Iris pigment epithelial cell (primary cell): Measurements from ENCODE around the gene GRSF1.
"Not testable (repeated sequence)": the region's sequence is repeated elsewhere in the genome, so short reads cannot be mapped to it uniquely, and the experiment has no call there.

Source experiments
- DNase-seq: peaks from one replicate; pipeline ENCODE4 v3.0.0-alpha.2; 2011; ENCODE audit warnings: low read depth

GRSF1 gene

DNA sequence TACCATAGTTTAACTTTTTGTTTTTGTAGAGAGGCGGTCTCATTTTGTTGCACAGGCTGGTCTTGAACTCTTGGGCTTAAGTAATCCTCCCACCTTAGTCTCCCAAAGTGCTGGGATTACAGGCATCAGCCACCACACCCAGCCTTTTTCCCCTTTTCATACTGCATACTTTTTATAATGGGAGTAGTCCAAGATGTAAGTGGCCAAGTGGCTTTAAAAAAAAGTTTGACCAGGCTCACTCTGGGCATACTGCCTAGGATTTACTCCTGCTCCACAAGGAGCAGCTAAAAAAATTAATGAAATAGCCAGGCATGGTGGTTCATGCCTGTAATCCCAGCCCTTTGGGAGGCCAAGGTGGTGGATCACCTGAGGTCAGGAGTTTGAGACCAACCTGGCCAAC is 6.0 kb downstream of the GRSF1 start:
- DNase-seq, result no peak

DNA sequence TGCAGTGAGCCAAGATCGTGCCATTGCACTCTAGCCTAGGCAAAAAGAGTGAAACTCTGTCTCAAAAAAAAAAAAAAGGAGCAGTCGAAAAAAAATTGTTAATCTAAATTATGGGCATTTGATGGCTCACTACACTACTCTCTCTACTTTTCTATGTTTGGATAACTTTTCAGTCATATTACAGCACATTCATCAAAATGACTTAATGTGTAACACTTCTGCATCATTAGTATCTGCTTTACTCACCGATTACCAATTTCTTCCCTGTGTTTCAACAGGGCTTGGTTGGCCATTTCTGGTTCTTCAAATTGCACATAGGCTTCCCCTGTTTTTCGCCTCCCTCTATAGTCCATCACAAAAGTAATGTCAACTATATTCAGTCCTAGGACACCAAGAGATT is 8.4 kb downstream of the GRSF1 start:
- no peak for DNase-seq

GRCh38 chr4:70830054-70830453 is 9.6 kb downstream of the GRSF1 start:
- DNase-seq, result no peak

DNA sequence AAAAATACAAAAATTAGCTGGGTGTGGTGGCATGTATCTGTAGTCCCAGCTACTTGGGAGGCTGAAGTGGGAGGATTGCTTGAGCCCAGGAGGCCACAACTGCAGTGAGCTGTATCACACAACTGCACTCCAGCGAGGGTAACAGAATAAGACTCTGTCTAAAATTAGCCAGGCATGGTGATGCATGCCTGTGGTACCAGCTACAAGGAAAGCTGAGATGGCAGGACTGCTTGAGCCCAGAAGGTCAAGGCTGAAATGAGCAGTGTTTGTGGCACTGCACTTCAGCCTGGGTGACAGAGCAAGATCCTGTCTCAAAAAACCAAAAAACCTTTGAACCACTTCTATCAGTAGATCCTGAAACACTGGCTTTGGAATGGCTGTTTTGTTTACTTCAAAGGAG is 10.2 kb downstream of the GRSF1 start:
- DNase-seq, result no peak

GRCh38 chr4:70829015-70829414 is 10.7 kb downstream of the GRSF1 start:
- no peak for DNase-seq

DNA sequence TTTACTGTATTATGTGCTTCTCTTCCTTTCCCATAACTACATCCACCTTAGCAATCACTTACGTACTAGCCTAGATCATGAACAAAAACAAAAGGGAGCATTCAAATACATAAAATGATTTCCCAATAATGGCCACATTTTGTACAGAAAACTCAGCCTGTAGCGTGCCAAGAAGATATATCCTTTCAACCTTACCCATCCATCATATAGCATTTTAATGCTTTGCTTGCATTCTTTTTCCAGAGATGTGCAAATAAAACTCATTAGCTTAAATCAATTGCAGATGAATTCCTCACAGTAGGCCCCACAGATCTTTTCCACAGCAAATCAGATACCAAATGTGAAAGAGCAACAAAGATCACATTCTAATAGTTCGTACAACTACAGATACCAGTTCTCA is 20.8 kb downstream of the GRSF1 start:
- no peak for DNase-seq

GRCh38 chr4:70818173-70818855 is 21.4 kb downstream of the GRSF1 start:
- no peak for DNase-seq

- no peak for DNase-seq
Measured at GRCh38 chr4:70816894-70817293, 22.8 kb downstream of the GRSF1 start.

DNA sequence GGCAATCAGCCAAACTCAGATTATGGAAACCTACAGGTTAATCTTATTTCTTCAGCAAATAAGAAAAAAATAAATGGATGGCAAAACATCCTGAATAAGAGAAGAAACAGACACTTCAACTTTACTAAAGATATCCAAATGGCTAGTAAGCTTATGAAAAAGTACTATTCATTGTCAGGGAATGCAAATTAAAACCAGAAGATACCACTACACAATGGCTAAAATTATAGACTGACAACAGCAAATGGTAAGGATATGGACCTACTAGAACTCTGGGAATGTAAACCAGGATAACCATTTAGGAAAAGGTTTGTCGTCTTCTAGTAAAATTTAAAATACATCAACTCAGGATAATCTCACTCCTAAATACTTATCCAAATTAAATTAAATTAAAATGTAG is 24.3 kb downstream of the GRSF1 start:
- DNase-seq, result no peak

- DNase-seq, result no peak
Measured at GRCh38 chr4:70808151-70808550, 31.5 kb downstream of the GRSF1 start.

DNA sequence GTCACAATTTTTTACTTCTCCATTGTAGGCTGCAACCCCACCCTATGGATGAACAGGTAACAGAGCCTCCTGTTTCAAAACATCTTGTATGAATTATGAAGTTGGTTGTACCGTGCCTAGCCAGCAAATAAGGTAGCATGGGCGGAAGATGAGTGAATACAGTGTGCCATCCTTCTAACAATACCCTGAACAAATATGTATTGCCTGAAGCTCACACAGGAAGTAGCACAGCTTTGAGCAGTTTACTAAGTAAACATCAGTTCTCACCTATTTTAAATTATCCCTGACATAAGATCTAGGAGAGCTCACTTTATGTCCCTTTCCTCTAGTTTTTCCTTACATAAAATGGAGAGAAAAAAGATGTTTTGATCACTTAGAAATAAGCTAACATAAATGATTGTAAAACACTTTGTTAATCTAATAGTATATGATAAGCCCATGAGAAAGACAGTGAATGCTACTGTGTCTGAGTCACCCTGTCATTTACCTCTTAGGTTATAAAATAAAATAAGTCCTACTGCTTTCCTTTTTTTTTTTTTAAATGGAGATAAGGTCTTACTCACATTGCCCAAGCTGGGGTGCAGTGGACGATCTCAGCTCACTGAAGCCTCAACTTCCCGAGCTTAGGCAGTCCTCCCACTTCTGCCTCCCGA is 36.6 kb downstream of the GRSF1 start:
- DNase-seq, result peak; percentile 20

- no peak for DNase-seq
Measured at GRCh38 chr4:70801265-70801809, 38.4 kb downstream of the GRSF1 start.

DNA sequence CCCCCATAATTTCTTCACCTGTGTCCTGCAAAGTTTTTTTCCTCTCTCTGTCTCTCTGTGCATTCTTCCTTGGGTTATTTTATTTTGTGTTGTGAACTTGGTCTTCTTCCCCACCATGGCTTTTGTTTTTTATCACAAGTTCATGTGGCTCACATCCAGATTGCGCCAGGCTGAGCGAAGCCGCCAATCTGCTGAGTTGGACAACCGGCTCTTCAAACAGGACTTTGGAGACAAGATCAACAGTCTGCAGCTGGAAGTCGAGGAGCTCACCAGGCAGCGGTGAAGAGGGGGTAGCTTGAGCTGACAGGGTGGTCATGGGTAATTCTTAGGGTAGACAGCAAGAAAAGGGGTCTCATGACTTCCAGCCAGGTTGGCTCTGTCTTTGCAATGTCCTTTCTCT is 46.1 kb downstream of the GRSF1 start:
- DNase-seq, result no peak

DNA sequence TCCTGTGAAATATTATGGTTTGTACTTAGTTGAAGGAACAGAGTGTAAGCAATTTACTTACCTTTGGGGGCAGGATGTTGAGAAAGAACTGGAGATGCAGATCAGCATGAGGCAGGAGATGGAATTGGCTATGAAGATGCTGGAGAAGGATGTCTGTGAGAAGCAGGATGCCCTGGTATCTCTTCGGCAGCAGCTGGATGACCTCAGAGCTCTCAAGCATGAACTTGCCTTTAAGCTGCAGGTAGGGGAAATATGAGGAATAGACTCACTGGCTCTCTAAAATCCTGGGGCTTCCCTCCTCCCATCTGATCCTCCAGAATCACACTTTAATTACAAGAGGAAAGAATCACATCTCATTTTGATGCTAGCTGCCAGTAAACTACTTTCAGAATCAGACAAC is 51.0 kb downstream of the GRSF1 start:
- DNase-seq, result no peak

DNA sequence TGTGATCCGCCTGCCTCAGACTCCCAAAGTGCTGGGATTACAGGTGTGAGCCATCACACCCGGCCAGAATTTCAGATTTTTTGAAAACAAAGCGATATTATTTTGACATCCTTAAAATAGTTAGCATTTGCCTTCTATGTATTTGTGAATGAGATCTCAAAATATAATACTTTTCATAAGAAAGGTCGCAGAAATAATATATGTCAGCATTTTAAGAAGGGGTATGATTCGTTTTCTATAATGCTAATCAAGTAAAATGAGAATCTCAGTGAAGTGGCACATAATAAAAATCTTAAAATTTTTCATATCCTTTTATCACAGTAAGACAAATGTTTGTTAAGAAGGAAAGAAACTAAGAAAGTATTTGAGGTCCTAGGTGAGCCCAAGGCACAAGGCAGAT is 52.2 kb downstream of the GRSF1 start:
- DNase-seq, result no peak

DNA sequence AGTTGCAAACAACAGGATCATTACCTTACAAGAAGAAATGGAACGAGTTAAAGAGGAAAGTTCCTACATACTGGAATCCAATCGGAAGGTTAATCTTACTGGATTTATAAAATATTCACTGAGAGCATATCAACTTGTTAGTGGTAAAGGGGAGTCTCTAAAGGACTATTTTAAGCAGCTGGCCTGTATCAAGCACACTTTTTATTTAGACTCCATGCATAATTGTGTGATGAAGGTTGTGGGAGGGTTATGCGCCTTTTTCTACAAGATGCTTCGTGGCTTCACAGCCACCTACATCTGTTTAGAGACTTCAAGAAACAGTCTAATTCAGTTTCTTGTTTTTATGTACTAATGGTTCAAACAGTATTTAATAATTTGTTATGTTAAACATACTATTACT is 56.6 kb downstream of the GRSF1 start:
- DNase-seq, result no peak

DNA sequence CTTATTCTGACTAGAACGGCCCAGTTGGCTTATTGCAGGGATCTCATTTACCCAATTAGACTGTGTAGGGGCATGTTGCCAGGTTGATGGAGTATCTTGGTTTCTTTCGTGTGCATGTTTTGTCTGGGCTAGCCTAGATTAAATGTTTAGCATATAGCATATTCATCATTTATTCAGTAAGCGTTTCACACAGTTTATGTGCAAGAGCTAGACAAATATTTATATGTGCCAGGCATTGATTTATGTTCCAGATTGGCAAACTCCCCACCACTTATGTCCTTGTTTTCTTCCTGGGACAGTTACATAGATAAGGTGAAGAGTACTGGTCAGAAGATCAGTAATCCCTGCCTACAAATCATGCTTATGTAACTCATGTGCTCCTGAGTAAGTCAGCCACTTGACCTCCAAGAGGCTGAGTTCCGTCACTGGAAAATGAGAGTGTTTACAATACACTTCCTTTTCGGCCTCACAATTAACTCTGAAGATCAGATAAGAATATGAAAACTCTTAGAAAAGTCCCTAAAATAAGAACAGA is 60.7 kb downstream of the GRSF1 start:
- peak; percentile 95 for DNase-seq

- no peak for DNase-seq
Measured at GRCh38 chr4:70772929-70773555, 66.6 kb downstream of the GRSF1 start.

DNA sequence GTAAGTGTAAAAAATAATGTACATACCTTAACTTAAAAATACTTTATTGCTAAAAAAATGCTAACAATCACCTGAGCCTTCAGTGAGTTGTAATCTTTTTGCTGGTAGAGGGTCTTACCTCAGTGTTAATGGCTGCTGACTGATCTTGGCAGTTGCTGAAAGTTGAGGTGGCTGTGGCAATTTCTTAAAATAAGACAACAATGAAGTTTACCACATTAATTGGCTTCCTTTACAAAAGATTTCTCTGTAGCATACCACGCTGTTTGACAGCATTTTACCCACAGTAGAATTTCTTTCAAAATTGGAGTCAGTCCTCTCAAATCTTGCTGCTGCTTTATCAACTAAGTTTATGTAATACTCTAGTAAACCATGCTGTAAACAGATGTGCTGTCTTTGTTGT is 70.3 kb downstream of the GRSF1 start:
- not testable (repeated sequence) for DNase-seq

- DNase-seq, result no peak
Measured at GRCh38 chr4:70768301-70768948, 71.3 kb downstream of the GRSF1 start.
